Keratinocyte (primary cell): Measurements from ENCODE around the gene PNKP.

ENCODE experiments used
- EZH2 ChIP-seq: IDR thresholded peaks from one replicate; pipeline ENCODE4 v1.6.1; 2012; ENCODE audit warnings: inconsistent platforms, mild to moderate bottlenecking, low read length, moderate library complexity
- TF ChIP-seq, protein P1 (sequence below), 3 experiments: IDR thresholded peaks in 1 of 3; conservative IDR thresholded peaks in 1 of 3; optimal IDR thresholded peaks in 1 of 3; 2 replicates in 2 of 3; 3 replicates in 1 of 3; pipeline versions ENCODE3 to v1.5.1; 2011; ENCODE audit warnings: low read length in 3 of 3, mild to moderate bottlenecking in 3 of 3, moderate library complexity in 2 of 3, control low read depth in 1 of 3, inconsistent platforms in 1 of 3; ENCODE audit not compliant: insufficient read depth in 2 of 3; ENCODE audit errors: extremely low read depth in 1 of 3

DNA sequence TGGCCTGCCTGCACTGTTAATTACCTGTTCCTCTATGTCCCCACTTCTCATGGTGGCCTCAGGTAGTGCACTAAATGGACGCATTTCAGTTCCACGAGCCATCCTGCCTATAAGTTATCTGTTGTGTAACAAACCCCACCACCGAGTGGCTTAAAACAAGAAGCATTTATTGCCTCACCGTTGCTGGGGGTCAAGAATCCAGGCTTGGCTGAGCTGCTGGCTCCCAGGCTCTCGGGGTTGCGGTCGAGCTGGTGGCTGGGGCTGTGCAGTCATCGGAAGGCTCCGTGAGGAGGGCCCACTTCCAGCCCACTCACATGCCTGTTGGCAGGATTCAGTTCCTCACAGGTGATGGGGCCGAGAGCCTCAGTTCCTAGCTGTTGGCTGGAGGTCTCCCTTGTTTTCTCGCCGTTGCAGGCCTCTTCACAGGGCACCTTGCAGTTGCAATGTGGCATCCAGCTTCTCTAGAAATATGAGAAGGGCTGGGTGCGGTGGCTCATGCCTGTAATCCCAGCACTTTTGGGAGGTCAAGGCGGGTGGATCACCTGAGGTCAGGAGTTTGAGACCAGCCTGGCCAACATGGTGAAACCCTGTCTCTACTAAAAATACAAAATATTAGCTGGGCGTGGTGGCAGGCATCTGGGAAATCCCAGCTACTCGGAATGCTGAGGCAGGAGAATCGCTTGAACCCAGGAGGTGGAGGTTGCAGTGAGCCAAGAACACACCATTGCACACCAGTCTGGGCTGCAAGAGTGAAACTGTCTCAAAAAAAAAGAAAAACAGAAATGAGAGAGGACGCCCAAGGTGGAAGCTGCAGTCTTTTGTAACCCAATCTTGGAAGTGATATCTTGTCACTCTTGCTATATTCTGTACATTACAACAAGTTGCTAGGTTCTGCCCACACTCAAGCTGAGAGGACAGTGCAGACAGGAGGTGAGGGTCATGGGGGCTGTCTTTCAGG, 23.0 kb downstream of the PNKP start:
- TF ChIP-seq, protein P1, sequence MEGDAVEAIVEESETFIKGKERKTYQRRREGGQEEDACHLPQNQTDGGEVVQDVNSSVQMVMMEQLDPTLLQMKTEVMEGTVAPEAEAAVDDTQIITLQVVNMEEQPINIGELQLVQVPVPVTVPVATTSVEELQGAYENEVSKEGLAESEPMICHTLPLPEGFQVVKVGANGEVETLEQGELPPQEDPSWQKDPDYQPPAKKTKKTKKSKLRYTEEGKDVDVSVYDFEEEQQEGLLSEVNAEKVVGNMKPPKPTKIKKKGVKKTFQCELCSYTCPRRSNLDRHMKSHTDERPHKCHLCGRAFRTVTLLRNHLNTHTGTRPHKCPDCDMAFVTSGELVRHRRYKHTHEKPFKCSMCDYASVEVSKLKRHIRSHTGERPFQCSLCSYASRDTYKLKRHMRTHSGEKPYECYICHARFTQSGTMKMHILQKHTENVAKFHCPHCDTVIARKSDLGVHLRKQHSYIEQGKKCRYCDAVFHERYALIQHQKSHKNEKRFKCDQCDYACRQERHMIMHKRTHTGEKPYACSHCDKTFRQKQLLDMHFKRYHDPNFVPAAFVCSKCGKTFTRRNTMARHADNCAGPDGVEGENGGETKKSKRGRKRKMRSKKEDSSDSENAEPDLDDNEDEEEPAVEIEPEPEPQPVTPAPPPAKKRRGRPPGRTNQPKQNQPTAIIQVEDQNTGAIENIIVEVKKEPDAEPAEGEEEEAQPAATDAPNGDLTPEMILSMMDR (optimal IDR thresholded peaks at IDR 0.05 in 1 of 3, IDR thresholded peaks at IDR 0.05 in 1 of 3, conservative IDR thresholded peaks at IDR 0.05 in 1 of 3; ENCODE audit: extremely low read depth in 1 of 3, insufficient read depth in 2 of 3, low read length in 3 of 3) = no peak
- no peak for TF ChIP-seq EZH2
